Measurements from ENCODE around the gene CRYBG3.

GRCh38 chr3:97952280-97952679, 130.5 kb downstream of the CRYBG3 start:
- TF ChIP-seq POLR2AphosphoS5 (IDR thresholded peaks at IDR 0.05; ENCODE audit: insufficient read depth in 1 of 2, low read depth in 1 of 2) (no peak), CTCF (IDR thresholded peaks at IDR 0.05) (no peak), POLR2A (IDR thresholded peaks at IDR 0.05) (no peak)

Measured in vagina (tissue), 2 donors.